Endothelial cell of umbilical vein (primary cell): ENCODE measurements around the gene TBX2. TPM values are rescaled to one million over a fixed set of nuclear protein-coding genes. Genes with fewer than 3 reads are reported as not detected.

ENCODE experiments used
- BruUV-seq: library from RNA; stranded (reverse); fragments of 400-500 nt; replicated peaks from 2 replicates; lab custom pipeline; 2021; lab: Mats Ljungman, UMichigan
- CTCF ChIA-PET: fragments of 300-600, 350-600 bp; sonication (Branson Sonifier 250); formaldehyde crosslinking; loops from one replicate; lab custom pipeline; 2021; ENCODE audit warnings: antibody characterized with exemption, inconsistent platforms; lab: Charles Lee
- POLR2A ChIA-PET: fragments of 300-600, 350-600 bp; sonication (Branson Sonifier 250); formaldehyde crosslinking; loops from one replicate; lab custom pipeline; 2021; ENCODE audit warnings: antibody characterized with exemption, inconsistent platforms; lab: Charles Lee
- DNase-seq: peaks from one replicate; pipeline ENCODE4 v3.0.0-alpha.2; 2011; ENCODE audit warnings: low read depth, low spot score
- FAIRE-seq: peaks from 2 replicates; lab custom pipeline; 2011; peaks lifted over from hg19 to GRCh38; lab: Jason Lieb, UNC
- H2AFZ ChIP-seq: 2 replicates; pipeline ENCODE4 v1.6.0; 2012; ENCODE audit warnings: low read depth, low read length, control low read depth, inconsistent platforms
- H3K27ac ChIP-seq: 2 replicates; pipeline ENCODE4 v1.5.1; 2011; ENCODE audit warnings: low read depth, mild to moderate bottlenecking, control low read depth, low read length, moderate library complexity; ENCODE audit not compliant: insufficient read depth
- H3K27me3 ChIP-seq, 2 experiments: 2 replicates each; pipeline versions ENCODE4 v1.6.0 to v1.6.1; 2011; ENCODE audit warnings: low read length in 2 of 2, mixed read lengths in 1 of 2; ENCODE audit not compliant: control insufficient read depth in 2 of 2, insufficient read depth in 2 of 2
- H3K36me3 ChIP-seq, 2 experiments: 2 replicates in 1 of 2; 3 replicates in 1 of 2; pipeline ENCODE4 v1.5.1; 2011; ENCODE audit warnings: low read length in 2 of 2, mild to moderate bottlenecking in 1 of 2, moderate library complexity in 1 of 2; ENCODE audit not compliant: control insufficient read depth in 2 of 2, insufficient read depth in 2 of 2; ENCODE audit errors: extremely low read depth in 1 of 2
- H3K4me1 ChIP-seq: 3 replicates; pipeline ENCODE4 v1.5.1; 2011; ENCODE audit warnings: mild to moderate bottlenecking, low read length; ENCODE audit not compliant: control insufficient read depth, insufficient read depth; ENCODE audit errors: extremely low read depth
- H3K4me2 ChIP-seq: 2 replicates; pipeline ENCODE4 v1.6.1; 2011; ENCODE audit warnings: low read length, control low read depth, mixed read lengths; ENCODE audit not compliant: insufficient read depth
- H3K4me3 ChIP-seq, 3 experiments: fragments of 200-600 bp in 1 of 3; sonication (generic), shearing (Covaris generic) in 1 of 3; replicated peaks in 1 of 3; 2 replicates each; pipeline ENCODE4 v1.5.1; 2011 to 2016; ENCODE audit warnings: control low read depth in 3 of 3, low read length in 3 of 3, mild to moderate bottlenecking in 2 of 3, inconsistent platforms in 1 of 3, low read depth in 1 of 3, moderate library complexity in 1 of 3; ENCODE audit not compliant: insufficient read depth in 1 of 3
- H3K79me2 ChIP-seq: 2 replicates; pipeline ENCODE4 v1.6.0; 2012; ENCODE audit warnings: low read length, inconsistent platforms; ENCODE audit not compliant: control insufficient read depth, insufficient read depth
- H3K9ac ChIP-seq: replicated peaks from 2 replicates; pipeline ENCODE3; 2011; ENCODE audit warnings: low read length, control low read depth; ENCODE audit not compliant: insufficient read depth; ENCODE audit errors: extremely low read depth
- H3K9me1 ChIP-seq: replicated peaks from 3 replicates; pipeline ENCODE4 v1.6.0; 2011; ENCODE audit warnings: mild to moderate bottlenecking, low read length; ENCODE audit not compliant: control insufficient read depth, insufficient read depth; ENCODE audit errors: extremely low read depth
- H3K9me3 ChIP-seq: replicated peaks from 2 replicates; pipeline ENCODE4 v1.5.1; 2012; ENCODE audit warnings: low read length, inconsistent platforms; ENCODE audit not compliant: control insufficient read depth, insufficient read depth
- H4K20me1 ChIP-seq: replicated peaks from 2 replicates; pipeline ENCODE3; 2011; ENCODE audit warnings: mild to moderate bottlenecking, low read length; ENCODE audit not compliant: control insufficient read depth, insufficient read depth; ENCODE audit errors: extremely low read depth
- CTCF ChIP-seq, 2 donors: IDR thresholded peaks; 1 replicate in 1 of 2; 2 replicates in 1 of 2; pipeline ENCODE4 v1.5.1; 2011; ENCODE audit warnings: low read length in 2 of 2, mild to moderate bottlenecking in 2 of 2, moderate library complexity in 2 of 2, control low read depth in 1 of 2, inconsistent platforms in 1 of 2, low read depth in 1 of 2; ENCODE audit not compliant: insufficient read depth in 1 of 2; ENCODE audit errors: extremely low read depth in 1 of 2
- EZH2 ChIP-seq: IDR thresholded peaks from 2 replicates; pipeline ENCODE4 v1.6.1; 2012; ENCODE audit warnings: borderline replicate concordance, low read depth, mild to moderate bottlenecking, moderate library complexity, low read length, inconsistent platforms; ENCODE audit not compliant: severe bottlenecking
- FOS ChIP-seq: IDR thresholded peaks from 2 replicates; pipeline ENCODE4 v1.6.1; 2011; ENCODE audit warnings: mild to moderate bottlenecking, low read length, moderate library complexity, borderline replicate concordance; ENCODE audit not compliant: insufficient read depth
- GATA2 ChIP-seq: IDR thresholded peaks from 2 replicates; pipeline ENCODE4 v1.7.0; 2011; ENCODE audit warnings: low read depth, mild to moderate bottlenecking, moderate library complexity, mixed read lengths, low read length; ENCODE audit not compliant: insufficient read length, insufficient read depth
- JUN ChIP-seq: IDR thresholded peaks from 2 replicates; pipeline ENCODE4 v1.6.1; 2011; ENCODE audit warnings: borderline replicate concordance, low read depth; ENCODE audit not compliant: insufficient read length, insufficient read depth
- MAX ChIP-seq: IDR thresholded peaks from 2 replicates; pipeline ENCODE4 v1.6.1; 2011; ENCODE audit not compliant: insufficient read depth, insufficient read length
- MYC ChIP-seq: IDR thresholded peaks from one replicate; pipeline ENCODE4 v1.6.1; 2011; ENCODE audit warnings: mild to moderate bottlenecking, low read depth, low read length
- POLR2A ChIP-seq: IDR thresholded peaks from 2 replicates; pipeline ENCODE4 v1.6.1; 2012; ENCODE audit warnings: low read depth, mild to moderate bottlenecking, control low read depth, low read length
- POLR2AphosphoS5 ChIP-seq: IDR thresholded peaks from 2 replicates; pipeline ENCODE4 v1.6.1; 2012; ENCODE audit warnings: low read depth, mild to moderate bottlenecking, control low read depth, low read length, moderate library complexity; ENCODE audit not compliant: insufficient read depth
- dilution Hi-C: fragments of 300-500 bp; cut with MboI; formaldehyde crosslinking; loops from one replicate; pipeline ENCODE4 v1.15.0; 2019; ENCODE audit warnings: low sequenced_read_pairs; ENCODE audit not compliant: extremely low pct_ligation_motif_present
- intact Hi-C: fragments of 100-400 bp; cut with micrococcal nuclease; formaldehyde crosslinking; loops from one replicate; pipeline ENCODE4 v1.10.0; 2022
- polyA plus RNA-seq, 4 experiments: library from polyadenylated mRNA; depleted of rRNA in 3 of 4; stranded (reverse) in 3 of 4; unstranded in 1 of 4; fragments of >200 nt; gene quantifications; 2 replicates each; pipeline versions ENCODE4 v1.2.1 to v1.2.3, GENCODE V29; 2011 to 2012; ENCODE audit warnings: missing spikeins in 1 of 4
- total RNA-seq: library from RNA; stranded (reverse); gene quantifications from 2 replicates; pipeline ENCODE4 v1.2.3, GENCODE V29; 2021

TBX2 gene
- total and polyA plus RNA-seq, 2 donors (not counting 3 experiments of a cell fraction or from before 2014, with no cell fraction given), result not detected

DNA sequence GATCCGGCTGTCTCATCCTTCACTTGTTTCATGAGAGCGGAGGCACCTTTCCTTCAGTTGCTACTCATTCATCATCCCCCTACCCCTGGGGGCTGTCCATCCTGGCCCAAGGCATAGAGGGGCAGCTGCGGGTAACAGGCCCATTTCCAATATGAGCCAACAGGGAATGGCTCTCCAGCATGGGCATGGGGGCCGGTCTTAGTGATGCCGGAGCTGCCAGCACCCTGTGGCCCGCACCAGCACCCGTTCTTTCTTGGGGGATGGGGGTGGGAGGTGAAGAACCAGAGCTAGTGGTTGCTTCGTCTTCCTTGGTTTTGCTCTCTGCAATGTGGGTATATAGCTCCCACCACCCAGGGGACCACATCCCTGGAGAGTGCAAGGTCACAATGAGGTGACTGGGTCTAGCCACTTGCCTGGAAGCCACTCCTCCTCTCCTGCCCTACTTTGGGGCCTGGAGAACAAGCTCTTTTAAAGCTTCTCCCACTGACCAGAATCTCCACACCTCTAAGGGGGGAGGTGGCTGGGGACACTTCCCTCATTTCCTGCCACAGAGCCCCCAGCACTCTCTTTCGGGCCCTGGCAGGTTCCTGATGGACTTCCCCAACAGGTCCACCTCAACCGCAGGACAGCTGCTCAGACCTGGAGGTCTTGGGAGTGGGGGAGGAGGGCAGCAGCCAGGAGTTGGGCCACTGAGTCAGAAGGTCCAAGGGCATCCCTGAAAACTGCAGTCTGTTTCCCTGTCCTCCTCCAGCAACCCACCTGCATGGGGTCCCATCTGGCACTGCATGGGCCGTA is 11.9 kb upstream of the TBX2 start:
- BruUV-seq, result no TSS peak
- H3K27ac ChIP-seq, result no peak overlapping the region
- H3K27me3 ChIP-seq, result peaks cover under 1% of the 10 kb centered on the region in 2 experiments
- H3K9me1 ChIP-seq, result no peaks in the 10 kb centered on the region
- FAIRE-seq, result no peak
- no peak overlapping the region for H3K9ac ChIP-seq
- H3K36me3 ChIP-seq, result no peaks in the 10 kb centered on the region
- H4K20me1 ChIP-seq, result no peaks in the 10 kb centered on the region
- no peak for TF ChIP-seq MAX
- no peak for TF ChIP-seq GATA2
- TF ChIP-seq POLR2A, result no peak
- no peak for TF ChIP-seq CTCF (IDR thresholded peaks at IDR 0.05; ENCODE audit: extremely low read depth in 1 of 2, insufficient read depth in 1 of 2, low read depth in 1 of 2, low read length in 2 of 2)
- no peak for TF ChIP-seq MYC
- TF ChIP-seq POLR2AphosphoS5, result no peak
- TF ChIP-seq JUN, result no peak
- TF ChIP-seq EZH2, result no peak
- no peak for TF ChIP-seq FOS
- no peaks in the 10 kb centered on the region for H3K9me3 ChIP-seq
- no peak overlapping the region for H3K4me2 ChIP-seq
- ChIA-PET POLR2A (no interaction called here), CTCF (interaction anchor here (0.6 to 2.6 kb wide), 4 partner anchors 416 to 667 kb away, joined by 3 to 13 read pairs (median 6); no protein-coding TSS in a partner anchor)
- H3K4me3 ChIP-seq, result no peak overlapping the region
- dilution Hi-C loops (no loop called here), intact Hi-C loops (no loop called here)
- H3K4me1 ChIP-seq, result no peaks in the 10 kb centered on the region
- DNase-seq, result no peak
- H2AFZ ChIP-seq, result no peak overlapping the region
- H3K79me2 ChIP-seq, result no peaks in the 10 kb centered on the region
